DOHH2 (cell line): Measurements from ENCODE around the gene ST3GAL5.
"Not testable (repeated sequence)": the region's sequence is repeated elsewhere in the genome, so short reads cannot be mapped to it uniquely, and the experiment has no call there.

ENCODE experiments used
- H3F3A ChIP-seq: fragments of 200-600 bp; sonication (generic), shearing (Covaris generic); 2 replicates; pipeline ENCODE4 v1.6.0; 2016; ENCODE audit warnings: antibody characterized with exemption, mild to moderate bottlenecking; ENCODE audit not compliant: control insufficient read depth, insufficient read depth
- H3K27ac ChIP-seq: fragments of 200-600 bp; sonication (generic); 2 replicates; pipeline ENCODE4 v1.5.1; 2014; ENCODE audit warnings: low read depth, mild to moderate bottlenecking, low read length, moderate library complexity
- H3K27me3 ChIP-seq: fragments of 200-600 bp; sonication (generic); 2 replicates; pipeline ENCODE4 v1.6.1; 2014; ENCODE audit warnings: mild to moderate bottlenecking, low read length, mixed read lengths; ENCODE audit not compliant: control insufficient read depth
- H3K36me3 ChIP-seq: fragments of 200-600 bp; sonication (generic); 2 replicates; pipeline ENCODE4 v1.6.1; 2014; ENCODE audit warnings: mild to moderate bottlenecking, low read length, moderate library complexity, mixed read lengths; ENCODE audit not compliant: control insufficient read depth
- H3K4me1 ChIP-seq: fragments of 200-600 bp; sonication (generic); 2 replicates; pipeline ENCODE4 v1.6.1; 2014; ENCODE audit warnings: mild to moderate bottlenecking, low read length, mixed read lengths; ENCODE audit not compliant: control insufficient read depth
- H3K4me2 ChIP-seq: fragments of 200-600 bp; sonication (generic); 2 replicates; pipeline ENCODE4 v1.6.0; 2014; ENCODE audit warnings: mild to moderate bottlenecking, low read length, moderate library complexity
- H3K4me3 ChIP-seq: fragments of 200-600 bp; sonication (generic); 2 replicates; pipeline ENCODE4 v1.5.1; 2014; ENCODE audit warnings: mild to moderate bottlenecking, low read length, mixed read lengths
- H3K79me2 ChIP-seq: fragments of 200-600 bp; sonication (generic); 2 replicates; pipeline ENCODE4 v1.6.1; 2014; ENCODE audit warnings: mild to moderate bottlenecking, low read length, mixed read lengths; ENCODE audit not compliant: control insufficient read depth
- H3K9me2 ChIP-seq: fragments of 200-600 bp; sonication (generic); replicated peaks from 2 replicates; pipeline ENCODE4 v1.6.1; 2014; ENCODE audit warnings: mild to moderate bottlenecking, low read length, mixed read lengths; ENCODE audit not compliant: control insufficient read depth
- H3K9me3 ChIP-seq: fragments of 200-600 bp; sonication (generic); 2 replicates; pipeline ENCODE4 v1.6.1; 2014; ENCODE audit warnings: antibody characterized with exemption, low read length, mixed read lengths; ENCODE audit not compliant: control insufficient read depth, insufficient read depth
- H4K20me1 ChIP-seq: fragments of 200-600 bp; sonication (generic); 2 replicates; pipeline ENCODE4 v1.6.0; 2014; ENCODE audit warnings: low read depth, mild to moderate bottlenecking, antibody characterized with exemption, low read length, moderate library complexity; ENCODE audit not compliant: control insufficient read depth, insufficient read depth
- CTCF ChIP-seq: fragments of 200-600 bp; sonication (generic); IDR thresholded peaks from one replicate; pipeline ENCODE4 v1.5.1; 2014; ENCODE audit warnings: antibody characterized with exemption, mild to moderate bottlenecking, low read depth, low read length; ENCODE audit not compliant: poor library complexity, severe bottlenecking
- EZH2phosphoT487 ChIP-seq: fragments of 200-600 bp; sonication (generic); IDR thresholded peaks from 2 replicates; pipeline ENCODE4 v1.6.1; 2017; ENCODE audit warnings: borderline replicate concordance, mild to moderate bottlenecking, antibody characterized with exemption, low read length, moderate library complexity, mixed read lengths

The ST3GAL5 gene

GRCh38 chr2:85899284-85899683, 10.5 kb upstream of the ST3GAL5 start:
- H3K9me2 ChIP-seq = no peaks in the 10 kb centered on the region

DNA sequence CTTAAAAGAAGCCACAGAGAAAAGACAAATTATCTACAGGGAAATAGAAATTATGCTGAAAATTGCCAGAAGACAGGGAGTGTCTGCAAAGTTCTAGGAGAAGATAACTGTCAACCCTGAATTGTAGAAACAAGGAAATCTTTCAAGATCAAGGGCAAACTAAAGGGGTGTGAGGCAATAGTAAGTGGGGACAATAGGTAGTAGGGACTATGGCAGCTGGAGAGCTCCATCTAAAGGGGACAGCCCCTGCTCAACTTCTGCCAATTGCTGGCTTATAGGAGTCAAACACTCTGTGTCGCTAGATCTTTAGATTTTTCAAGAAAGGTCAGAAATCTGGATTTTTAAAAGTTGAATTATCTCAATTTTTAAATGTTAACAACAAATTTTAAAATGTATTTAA, 10.1 kb upstream of the ST3GAL5 start:
- Histone ChIP-seq H3K4me3 (no peak overlapping the region), H4K20me1 (no peaks in the 10 kb centered on the region), H3K9me3 (no peaks in the 10 kb centered on the region), H3F3A (no peaks in the 10 kb centered on the region), H3K27me3 (peaks cover under 1% of the 10 kb centered on the region; the same call in 1 of the 2 replicates), H3K9me2 (no peaks in the 10 kb centered on the region), H3K79me2 (no peaks in the 10 kb centered on the region), H3K4me1 (no peaks in the 10 kb centered on the region), H3K4me2 (no peak overlapping the region), H3K36me3 (no peaks in the 10 kb centered on the region), H3K27ac (no peak overlapping the region)
- no peak for TF ChIP-seq CTCF
- no peak for TF ChIP-seq EZH2phosphoT487

More at GRCh38 chr2:85899284-85899683, 10.5 kb upstream of the ST3GAL5 start:
- Histone ChIP-seq H3K27me3 (no peaks in the 10 kb centered on the region), H3K79me2 (no peaks in the 10 kb centered on the region), H4K20me1 (no peaks in the 10 kb centered on the region), H3K36me3 (no peaks in the 10 kb centered on the region), H3F3A (no peaks in the 10 kb centered on the region), H3K4me1 (no peaks in the 10 kb centered on the region), H3K27ac (no peak overlapping the region), H3K9me3 (no peaks in the 10 kb centered on the region), H3K4me3 (no peak overlapping the region), H3K4me2 (no peak overlapping the region)
- TF ChIP-seq EZH2phosphoT487 = no peak
- TF ChIP-seq CTCF = no peak

DNA sequence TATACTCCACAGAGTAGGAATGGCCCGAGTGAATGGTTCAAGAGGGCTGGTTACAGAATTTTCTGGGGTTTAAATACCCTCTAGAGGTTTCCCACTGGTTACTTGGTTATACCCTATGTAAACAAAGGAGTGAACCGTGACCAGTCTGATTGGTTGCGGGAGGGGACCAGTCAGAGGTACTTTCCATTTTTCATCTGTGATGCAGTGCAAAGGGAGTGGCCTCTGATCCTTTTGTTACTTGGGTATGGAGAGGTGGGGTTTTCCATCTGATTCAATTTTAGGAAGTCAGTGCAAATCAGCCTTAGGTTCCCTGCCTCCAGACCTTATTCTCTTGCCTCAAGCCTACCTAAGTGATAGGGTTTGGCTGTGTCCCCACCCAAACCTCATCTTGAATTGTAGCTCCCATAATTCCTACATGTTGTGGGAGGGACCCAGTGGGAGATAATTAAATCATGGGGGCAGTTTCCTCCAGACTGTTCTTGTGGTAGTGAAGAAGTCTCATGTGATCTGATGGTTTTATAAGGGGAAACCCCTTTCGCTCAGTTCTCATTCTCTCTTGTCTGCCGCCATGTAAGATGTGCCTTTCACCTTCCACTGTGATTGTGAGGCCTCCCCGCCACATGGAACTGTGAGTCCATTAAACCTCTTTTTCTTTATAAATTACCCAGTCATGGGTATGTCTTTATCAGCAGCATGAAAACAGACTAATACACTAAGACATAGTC, 5.9 kb upstream of the ST3GAL5 start:
- H3K27ac ChIP-seq, H4K20me1 ChIP-seq, H3K9me3 ChIP-seq, H3K4me3 ChIP-seq, H3K36me3 ChIP-seq, H3K4me2 ChIP-seq, H3K79me2 ChIP-seq, H3K9me2 ChIP-seq, H3F3A ChIP-seq, H3K4me1 ChIP-seq: not testable (repeated sequence)
- H3K27me3 ChIP-seq = peaks cover 15% of the 10 kb centered on the region

DNA sequence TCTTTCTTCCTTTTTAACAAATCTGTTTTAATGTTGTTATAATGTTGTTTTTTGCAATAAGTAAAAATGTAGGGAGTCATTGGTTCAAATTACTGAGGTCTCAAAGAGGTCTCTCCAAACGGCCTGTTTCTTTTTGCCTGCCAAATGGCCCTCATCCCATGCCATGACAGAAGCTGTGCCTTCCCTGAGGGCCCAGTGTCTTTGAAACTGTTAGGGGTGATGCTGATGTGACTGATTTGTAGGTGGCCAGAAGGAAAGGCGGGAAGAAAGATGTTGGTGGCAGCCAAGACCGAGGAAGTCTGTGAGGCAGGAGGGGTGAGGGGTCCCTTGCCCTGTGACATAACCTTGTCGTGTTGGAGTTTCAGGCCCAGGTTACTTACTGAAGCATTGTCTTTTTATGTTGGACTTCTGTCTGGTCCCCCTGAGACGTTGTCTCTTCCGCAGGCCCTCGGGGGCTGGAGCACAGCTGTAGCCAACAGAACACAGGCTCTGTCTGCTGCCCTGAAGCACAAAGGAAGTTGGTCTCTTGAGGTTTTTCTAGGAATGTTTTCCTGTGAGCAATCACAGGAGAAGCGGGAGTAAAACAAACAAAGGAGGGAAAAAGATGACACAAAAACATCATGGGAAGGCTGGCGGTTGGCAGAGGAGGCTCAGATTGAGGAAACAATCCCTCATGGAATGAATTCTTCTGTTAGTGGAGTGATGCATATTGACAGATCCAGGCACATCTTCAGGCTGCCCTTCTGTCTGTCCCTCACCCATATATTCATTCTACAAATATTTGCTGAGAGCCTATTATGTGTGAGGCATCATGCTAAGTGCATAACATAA, 4.9 kb upstream of the ST3GAL5 start:
- Histone ChIP-seq H3K79me2 (no peaks in the 10 kb centered on the region), H3K27ac (no peak overlapping the region), H3K4me1 (peaks cover 6% of the 10 kb centered on the region), H3K27me3 (peaks cover 19% of the 10 kb centered on the region), H3K4me3 (no peak overlapping the region), H3K9me2 (no peaks in the 10 kb centered on the region), H4K20me1 (no peaks in the 10 kb centered on the region), H3F3A (no peaks in the 10 kb centered on the region), H3K4me2 (no peak overlapping the region), H3K9me3 (no peaks in the 10 kb centered on the region), H3K36me3 (no peaks in the 10 kb centered on the region)
- TF ChIP-seq EZH2phosphoT487 (no peak), CTCF (no peak)
